ENCODE measurements around the gene OR3A1. TPM values are rescaled to one million over a fixed set of nuclear protein-coding genes. Genes with fewer than 3 reads are reported as not detected.
"Not testable (repeated sequence)": the region's sequence is repeated elsewhere in the genome, so short reads cannot be mapped to it uniquely, and the experiment has no call there.

Gene OR3A1
- polyA plus RNA-seq (2013, experiment 1 of 2) = not detected
- not detected for polyA plus RNA-seq (2013, experiment 2 of 2)

GRCh38 chr17:3298260-3298659 lies at the start of gene OR3A1:
TSS of gene OR3A1 (minus strand) at chr17:3298360. CDS start at chr17:3292582, 5,778 bp downstream.
- H3K27me3 ChIP-seq (ENCODE audit: insufficient read depth, low read length) = no peaks in the 10 kb centered on the region
- no peak within 1 kb of the TSS for H3K27ac ChIP-seq (ENCODE audit: low read depth, low read length)
- H3K4me1 ChIP-seq (ENCODE audit: insufficient read depth, low read length) = no peaks in the 10 kb centered on the region
- H3K36me3 ChIP-seq (ENCODE audit: insufficient read depth, low read length) = no peaks in the 10 kb centered on the region
- H3K9me3 ChIP-seq (ENCODE audit: insufficient read depth, low read depth, low read length) = peaks cover 39% of the 10 kb centered on the region
- 77% methylated on average over 6 of the region's 6 CpGs for WGBS
- no peak within 1 kb of the TSS for H3K4me3 ChIP-seq (ENCODE audit: low read length)
- no peak within 1 kb of the TSS for H3K9ac ChIP-seq (ENCODE audit: low read depth, low read length)

- H3K36me3 ChIP-seq (ENCODE audit: insufficient read depth, low read length); H3K27me3 ChIP-seq (ENCODE audit: insufficient read depth, low read length); H3K9ac ChIP-seq (ENCODE audit: low read depth, low read length); H3K27ac ChIP-seq (ENCODE audit: low read depth, low read length); H3K4me1 ChIP-seq (ENCODE audit: insufficient read depth, low read length); H3K4me3 ChIP-seq (ENCODE audit: low read length): not testable (repeated sequence)
- H3K9me3 ChIP-seq (ENCODE audit: insufficient read depth, low read depth, low read length) = peaks cover 44% of the 10 kb centered on the region
- 84% methylated on average over 12 of the region's 12 CpGs for WGBS
Observed at GRCh38 chr17:3342782-3343181, 44.6 kb upstream of the OR3A1 start.

- Histone ChIP-seq H3K9me3 (ENCODE audit: insufficient read depth, low read depth, low read length) (peaks cover 28% of the 10 kb centered on the region; the same call in 1 of the 2 replicates), H3K36me3 (ENCODE audit: insufficient read depth, low read length) (no peaks in the 10 kb centered on the region), H3K27me3 (ENCODE audit: insufficient read depth, low read length) (no peaks in the 10 kb centered on the region), H3K27ac (ENCODE audit: low read depth, low read length) (no peak overlapping the region), H3K9ac (ENCODE audit: low read depth, low read length) (no peak overlapping the region), H3K4me1 (ENCODE audit: insufficient read depth, low read length) (no peaks in the 10 kb centered on the region), H3K4me3 (ENCODE audit: low read length) (no peak overlapping the region)
- WGBS = 63% methylated on average over 4 of the region's 4 CpGs
Observed at GRCh38 chr17:3335876-3336275, 37.7 kb upstream of the OR3A1 start.

- WGBS = 63% methylated on average over 5 of the region's 5 CpGs
- Histone ChIP-seq H3K36me3 (ENCODE audit: insufficient read depth, low read length) (no peaks in the 10 kb centered on the region), H3K4me1 (ENCODE audit: insufficient read depth, low read length) (no peaks in the 10 kb centered on the region), H3K27me3 (ENCODE audit: insufficient read depth, low read length) (no peaks in the 10 kb centered on the region), H3K27ac (ENCODE audit: low read depth, low read length) (no peak overlapping the region), H3K4me3 (ENCODE audit: low read length) (no peak overlapping the region), H3K9ac (ENCODE audit: low read depth, low read length) (no peak overlapping the region), H3K9me3 (ENCODE audit: insufficient read depth, low read depth, low read length) (peaks cover 23% of the 10 kb centered on the region; the same call in 1 of the 2 replicates)
Observed at GRCh38 chr17:3318336-3318735, 20.2 kb upstream of the OR3A1 start.

- H3K4me3 ChIP-seq (ENCODE audit: low read length) = no peak overlapping the region
- 74% methylated on average over 3 of the region's 3 CpGs for WGBS
- H3K9me3 ChIP-seq (ENCODE audit: insufficient read depth, low read depth, low read length) = peaks cover 28% of the 10 kb centered on the region
- H3K4me1 ChIP-seq (ENCODE audit: insufficient read depth, low read length) = no peaks in the 10 kb centered on the region
- H3K9ac ChIP-seq (ENCODE audit: low read depth, low read length) = no peak overlapping the region
- no peaks in the 10 kb centered on the region for H3K27me3 ChIP-seq (ENCODE audit: insufficient read depth, low read length)
- H3K27ac ChIP-seq (ENCODE audit: low read depth, low read length) = no peak overlapping the region
- no peaks in the 10 kb centered on the region for H3K36me3 ChIP-seq (ENCODE audit: insufficient read depth, low read length)
Observed at GRCh38 chr17:3316836-3317235, 18.7 kb upstream of the OR3A1 start.

- H3K27me3 ChIP-seq (ENCODE audit: insufficient read depth, low read length) = no peaks in the 10 kb centered on the region
- H3K9ac ChIP-seq (ENCODE audit: low read depth, low read length) = no peak overlapping the region
- H3K27ac ChIP-seq (ENCODE audit: low read depth, low read length) = no peak overlapping the region
- H3K4me3 ChIP-seq (ENCODE audit: low read length) = no peak overlapping the region
- H3K4me1 ChIP-seq (ENCODE audit: insufficient read depth, low read length) = no peaks in the 10 kb centered on the region
- WGBS = 54% methylated on average over 4 of the region's 4 CpGs
- peaks cover 40% of the 10 kb centered on the region for H3K9me3 ChIP-seq (ENCODE audit: insufficient read depth, low read depth, low read length)
- H3K36me3 ChIP-seq (ENCODE audit: insufficient read depth, low read length) = no peaks in the 10 kb centered on the region
Observed at GRCh38 chr17:3308603-3309002, 10.4 kb upstream of the OR3A1 start.

- 42% methylated on average over 4 of the region's 4 CpGs for WGBS
- Histone ChIP-seq H3K27me3 (ENCODE audit: insufficient read depth, low read length) (no peaks in the 10 kb centered on the region), H3K4me3 (ENCODE audit: low read length) (no peak overlapping the region), H3K9me3 (ENCODE audit: insufficient read depth, low read depth, low read length) (peaks cover 38% of the 10 kb centered on the region), H3K27ac (ENCODE audit: low read depth, low read length) (no peak overlapping the region), H3K9ac (ENCODE audit: low read depth, low read length) (no peak overlapping the region), H3K4me1 (ENCODE audit: insufficient read depth, low read length) (no peaks in the 10 kb centered on the region), H3K36me3 (ENCODE audit: insufficient read depth, low read length) (no peaks in the 10 kb centered on the region)
Observed at GRCh38 chr17:3295632-3296031, 2.5 kb downstream of the OR3A1 start.

GRCh38 chr17:3293548-3293947 lies 4.6 kb downstream of the OR3A1 start:
- H3K4me3 ChIP-seq (ENCODE audit: low read length); H3K4me1 ChIP-seq (ENCODE audit: insufficient read depth, low read length); H3K27ac ChIP-seq (ENCODE audit: low read depth, low read length); H3K9ac ChIP-seq (ENCODE audit: low read depth, low read length); H3K27me3 ChIP-seq (ENCODE audit: insufficient read depth, low read length); H3K36me3 ChIP-seq (ENCODE audit: insufficient read depth, low read length): not testable (repeated sequence)
- WGBS = 100% methylated on average over 1 of the region's 1 CpG
- H3K9me3 ChIP-seq (ENCODE audit: insufficient read depth, low read depth, low read length) = peaks cover 48% of the 10 kb centered on the region

- no peak overlapping the region for H3K9ac ChIP-seq (ENCODE audit: low read depth, low read length)
- H3K27ac ChIP-seq (ENCODE audit: low read depth, low read length) = no peak overlapping the region
- no peaks in the 10 kb centered on the region for H3K27me3 ChIP-seq (ENCODE audit: insufficient read depth, low read length)
- WGBS = 78% methylated on average over 1 of the region's 1 CpG
- peaks cover 5% of the 10 kb centered on the region; the same call in 1 of the 2 replicates for H3K9me3 ChIP-seq (ENCODE audit: insufficient read depth, low read depth, low read length)
- H3K4me3 ChIP-seq (ENCODE audit: low read length) = no peak overlapping the region
- H3K36me3 ChIP-seq (ENCODE audit: insufficient read depth, low read length) = no peaks in the 10 kb centered on the region
- no peaks in the 10 kb centered on the region for H3K4me1 ChIP-seq (ENCODE audit: insufficient read depth, low read length)
Observed at GRCh38 chr17:3282901-3283300, 15.3 kb downstream of the OR3A1 start.

- Histone ChIP-seq H3K9ac (ENCODE audit: low read depth, low read length) (no peak overlapping the region), H3K27me3 (ENCODE audit: insufficient read depth, low read length) (no peaks in the 10 kb centered on the region), H3K4me1 (ENCODE audit: insufficient read depth, low read length) (no peaks in the 10 kb centered on the region), H3K36me3 (ENCODE audit: insufficient read depth, low read length) (no peaks in the 10 kb centered on the region), H3K27ac (ENCODE audit: low read depth, low read length) (no peak overlapping the region), H3K9me3 (ENCODE audit: insufficient read depth, low read depth, low read length) (peaks cover 28% of the 10 kb centered on the region), H3K4me3 (ENCODE audit: low read length) (no peak overlapping the region)
- WGBS = 97% methylated on average over 3 of the region's 4 CpGs
Observed at GRCh38 chr17:3276126-3276525, 22.0 kb downstream of the OR3A1 start.

GRCh38 chr17:3271072-3271848 lies 26.9 kb downstream of the OR3A1 start:
- no peak overlapping the region for H3K9ac ChIP-seq (ENCODE audit: low read depth, low read length)
- no peak overlapping the region for H3K27ac ChIP-seq (ENCODE audit: low read depth, low read length)
- 79% methylated on average over 5 of the region's 5 CpGs for WGBS
- H3K4me3 ChIP-seq (ENCODE audit: low read length) = no peak overlapping the region
- peaks cover 35% of the 10 kb centered on the region for H3K9me3 ChIP-seq (ENCODE audit: insufficient read depth, low read depth, low read length)
- no peaks in the 10 kb centered on the region for H3K4me1 ChIP-seq (ENCODE audit: insufficient read depth, low read length)
- no peaks in the 10 kb centered on the region for H3K36me3 ChIP-seq (ENCODE audit: insufficient read depth, low read length)
- H3K27me3 ChIP-seq (ENCODE audit: insufficient read depth, low read length) = no peaks in the 10 kb centered on the region

Measured in HUES64 (cell line).